Mesendoderm (in vitro differentiated cells): ENCODE measurements around the gene GPR156.

Experiments
- DNase-seq: peaks from one replicate; pipeline ENCODE4 v3.0.0; 2013
- H2AK5ac ChIP-seq: 2 replicates; pipeline ENCODE4 v1.6.1; 2013; ENCODE audit warnings: low read length, inconsistent platforms
- H2BK120ac ChIP-seq: 2 replicates; pipeline ENCODE4 v1.6.1; 2013; ENCODE audit warnings: low read depth, mild to moderate bottlenecking, low read length, moderate library complexity, mixed read lengths
- H2BK15ac ChIP-seq: replicated peaks from 2 replicates; pipeline ENCODE4 v1.6.1; 2013; ENCODE audit warnings: low read depth, mild to moderate bottlenecking, moderate library complexity
- H2BK5ac ChIP-seq: 2 replicates; pipeline ENCODE4 v1.6.1; 2013; ENCODE audit warnings: low read length, inconsistent platforms
- H3K18ac ChIP-seq: 2 replicates; pipeline ENCODE4 v1.6.1; 2013; ENCODE audit warnings: mild to moderate bottlenecking, low read length, mixed read lengths
- H3K23ac ChIP-seq: one replicate; pipeline ENCODE4 v1.6.1; 2013; ENCODE audit warnings: low read length
- H3K27ac ChIP-seq: 2 replicates; pipeline ENCODE4 v1.5.1; 2013; ENCODE audit warnings: low read depth, mild to moderate bottlenecking, inconsistent platforms, low read length, moderate library complexity
- H3K27me3 ChIP-seq: 2 replicates; pipeline ENCODE4 v1.6.1; 2013; ENCODE audit warnings: low read length, control low read depth, mild to moderate bottlenecking, inconsistent platforms; ENCODE audit not compliant: insufficient read depth, poor library complexity
- H3K36me3 ChIP-seq: 2 replicates; pipeline ENCODE4 v1.6.1; 2013; ENCODE audit warnings: low read length, inconsistent platforms; ENCODE audit not compliant: control insufficient read depth, insufficient read depth
- H3K4ac ChIP-seq: one replicate; pipeline ENCODE4 v1.6.1; 2013; ENCODE audit warnings: low read depth, mild to moderate bottlenecking, low read length, moderate library complexity
- H3K4me1 ChIP-seq: 2 replicates; pipeline ENCODE4 v1.6.1; 2013; ENCODE audit warnings: low read depth, low read length, inconsistent platforms; ENCODE audit not compliant: control insufficient read depth
- H3K4me2 ChIP-seq: 2 replicates; pipeline ENCODE4 v1.6.1; 2013; ENCODE audit warnings: low read length
- H3K4me3 ChIP-seq: 2 replicates; pipeline ENCODE4 v1.5.1; 2013; ENCODE audit warnings: mild to moderate bottlenecking, low read length
- H3K56ac ChIP-seq: one replicate; pipeline ENCODE4 v1.6.1; 2013; ENCODE audit warnings: low read length
- H3K79me1 ChIP-seq: 2 replicates; pipeline ENCODE4 v1.6.1; 2013; ENCODE audit warnings: low read length, inconsistent platforms
- H3K79me2 ChIP-seq: 2 replicates; pipeline ENCODE4 v1.6.1; 2013; ENCODE audit warnings: mild to moderate bottlenecking, low read length; ENCODE audit not compliant: control insufficient read depth, insufficient read depth
- H3K9ac ChIP-seq: 2 replicates; pipeline ENCODE4 v1.6.1; 2013; ENCODE audit warnings: low read length, inconsistent platforms
- H4K5ac ChIP-seq: one replicate; pipeline ENCODE4 v1.6.1; 2013; ENCODE audit warnings: low read length
- H4K8ac ChIP-seq: one replicate; pipeline ENCODE4 v1.6.1; 2013; ENCODE audit warnings: low read depth, mild to moderate bottlenecking, control low read depth, low read length, moderate library complexity
- WGBS: extraction: QIAGEN DNeasy Blood & Tissue Kit; methylation state at CpG from one replicate; pipeline ENCODE4 v1.1.7; 2013; ENCODE audit warnings: low lambda C conversion rate, missing lambda C conversion rate; ENCODE audit not compliant: insufficient coverage; ENCODE audit errors: extremely low coverage; 5-methylcytosine and 5-hydroxymethylcytosine counted together

Gene GPR156

DNA sequence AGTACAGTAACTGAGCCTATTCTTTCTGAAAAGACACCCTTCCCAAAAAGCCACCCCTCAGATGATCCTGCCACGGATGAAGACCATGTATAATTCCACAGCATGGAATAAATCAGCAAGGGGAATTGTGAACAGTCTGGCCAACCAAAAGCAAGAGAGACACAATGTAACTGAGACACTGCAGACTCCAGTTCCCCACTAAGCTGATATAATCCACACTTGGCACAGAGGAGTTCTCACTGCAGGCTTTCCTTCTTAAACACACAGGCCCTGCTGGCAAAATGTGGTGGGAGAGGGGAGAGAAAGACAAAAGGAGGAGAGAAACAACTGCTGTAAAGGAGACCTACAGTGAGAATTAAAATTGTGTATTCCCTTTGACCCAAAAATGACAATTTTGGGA is 12.7 kb downstream of the GPR156 start:
- no peak overlapping the region for H2AK5ac ChIP-seq
- no peak overlapping the region for H3K9ac ChIP-seq
- no peaks in the 10 kb centered on the region for H3K4me1 ChIP-seq
- no peak overlapping the region for H3K4me3 ChIP-seq
- H3K18ac ChIP-seq: no peak overlapping the region
- no CpG with 5 or more reads among the region's 1 CpG for WGBS
- no peak overlapping the region for H3K27ac ChIP-seq
- H3K56ac ChIP-seq: no peak overlapping the region
- DNase-seq: no peak
- H3K79me2 ChIP-seq: no peaks in the 10 kb centered on the region
- no peak overlapping the region for H3K4me2 ChIP-seq
- no peak overlapping the region for H4K5ac ChIP-seq
- H2BK5ac ChIP-seq: no peak overlapping the region
- H3K27me3 ChIP-seq: no peaks in the 10 kb centered on the region
- no peak overlapping the region for H2BK15ac ChIP-seq
- H3K79me1 ChIP-seq: no peaks in the 10 kb centered on the region
- H3K23ac ChIP-seq: no peak overlapping the region
- no peak overlapping the region for H3K4ac ChIP-seq
- no peak overlapping the region for H4K8ac ChIP-seq
- H3K36me3 ChIP-seq: no peaks in the 10 kb centered on the region
- H2BK120ac ChIP-seq: no peak overlapping the region

DNA sequence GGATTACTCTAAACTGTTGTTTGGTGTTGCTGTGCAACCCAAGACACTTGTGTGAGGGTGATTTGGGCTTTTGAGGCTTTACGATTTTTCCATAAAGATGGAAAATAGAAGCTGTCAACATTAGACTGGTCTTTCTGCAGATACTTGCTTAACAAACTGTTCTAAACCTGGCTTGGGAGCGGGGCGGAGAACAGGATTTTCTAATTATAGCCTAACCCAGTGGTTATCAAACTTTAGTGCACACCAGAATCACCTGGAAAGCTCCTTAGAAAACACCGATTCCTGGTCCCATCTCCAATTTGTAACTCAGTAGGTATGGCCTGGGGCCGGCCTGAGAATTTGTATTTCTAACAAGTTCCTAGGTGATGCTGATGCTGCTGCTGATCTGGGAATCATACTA is 19.0 kb downstream of the GPR156 start:
- Histone ChIP-seq H3K79me1 (no peaks in the 10 kb centered on the region), H2AK5ac (no peak overlapping the region), H4K5ac (no peak overlapping the region), H2BK120ac (no peak overlapping the region), H3K27ac (no peak overlapping the region), H3K9ac (no peak overlapping the region), H2BK15ac (no peak overlapping the region), H3K27me3 (no peaks in the 10 kb centered on the region), H3K4ac (no peak overlapping the region), H3K56ac (no peak overlapping the region), H3K23ac (no peak overlapping the region), H2BK5ac (no peak overlapping the region), H3K4me3 (no peak overlapping the region), H4K8ac (no peak overlapping the region), H3K18ac (no peak overlapping the region), H3K36me3 (no peaks in the 10 kb centered on the region), H3K79me2 (no peaks in the 10 kb centered on the region), H3K4me2 (no peak overlapping the region), H3K4me1 (no peaks in the 10 kb centered on the region)
- no CpG with 5 or more reads among the region's 5 CpGs for WGBS
- DNase-seq: no peak

DNA sequence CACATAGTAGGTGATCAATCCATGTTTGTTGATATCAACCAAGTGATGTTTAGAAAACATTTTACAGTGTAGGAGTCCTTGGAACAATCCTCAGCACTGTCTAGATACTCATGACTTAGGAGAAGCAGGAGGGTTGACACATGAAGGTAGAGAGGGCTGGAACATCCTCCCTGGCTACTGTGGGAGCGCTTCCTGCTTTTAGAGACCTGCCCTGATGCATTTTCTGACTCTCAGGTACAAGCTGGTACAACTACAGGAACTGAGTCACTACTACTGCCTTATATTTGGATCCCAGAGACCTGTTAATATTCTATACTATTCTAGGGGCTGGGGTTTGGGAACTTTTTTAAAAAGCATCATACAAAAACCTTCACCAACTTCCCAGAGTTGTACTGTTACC is 20.1 kb downstream of the GPR156 start:
- DNase-seq: no peak
- Histone ChIP-seq H3K79me1 (no peaks in the 10 kb centered on the region), H3K23ac (no peak overlapping the region), H4K5ac (no peak overlapping the region), H3K18ac (no peak overlapping the region), H3K4me3 (no peak overlapping the region), H3K36me3 (no peaks in the 10 kb centered on the region), H2BK5ac (no peak overlapping the region), H3K4ac (no peak overlapping the region), H3K4me1 (no peaks in the 10 kb centered on the region), H3K9ac (no peak overlapping the region), H2BK120ac (no peak overlapping the region), H3K56ac (no peak overlapping the region), H2AK5ac (no peak overlapping the region), H2BK15ac (no peak overlapping the region), H4K8ac (no peak overlapping the region), H3K4me2 (no peak overlapping the region), H3K27me3 (no peaks in the 10 kb centered on the region), H3K27ac (no peak overlapping the region), H3K79me2 (no peaks in the 10 kb centered on the region)
- no CpG with 5 or more reads among the region's 1 CpG for WGBS

DNA sequence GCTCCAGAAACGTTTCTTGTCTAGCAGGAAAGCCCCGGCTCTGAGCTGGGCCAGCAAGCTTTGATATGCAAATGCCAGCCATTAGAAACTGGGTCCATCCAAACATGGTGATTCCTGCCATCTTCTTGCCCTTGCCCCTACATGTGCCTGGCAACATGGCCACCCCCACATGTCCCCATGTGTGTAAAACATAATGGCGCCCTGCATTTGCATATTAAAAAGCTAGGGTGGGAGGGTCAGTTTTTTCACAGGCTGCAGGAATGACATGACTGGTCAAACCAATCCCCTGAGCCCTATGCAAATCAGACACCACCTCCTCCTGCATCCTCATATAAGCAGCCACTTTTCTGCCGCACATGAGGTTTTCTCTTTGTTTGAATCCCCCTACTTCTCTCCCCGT is 21.2 kb downstream of the GPR156 start:
- Histone ChIP-seq H3K79me2 (no peaks in the 10 kb centered on the region), H4K8ac (no peak overlapping the region), H3K36me3 (no peaks in the 10 kb centered on the region), H3K27ac (no peak overlapping the region), H3K4me1 (no peaks in the 10 kb centered on the region), H3K18ac (no peak overlapping the region), H2BK120ac (no peak overlapping the region), H3K9ac (no peak overlapping the region), H3K79me1 (no peaks in the 10 kb centered on the region), H2AK5ac (no peak overlapping the region), H3K23ac (no peak overlapping the region), H4K5ac (no peak overlapping the region), H3K56ac (no peak overlapping the region), H3K4ac (no peak overlapping the region), H3K27me3 (no peaks in the 10 kb centered on the region), H2BK5ac (no peak overlapping the region), H3K4me2 (no peak overlapping the region), H3K4me3 (no peak overlapping the region), H2BK15ac (no peak overlapping the region)
- DNase-seq: no peak
- WGBS: no CpG with 5 or more reads among the region's 5 CpGs

DNA sequence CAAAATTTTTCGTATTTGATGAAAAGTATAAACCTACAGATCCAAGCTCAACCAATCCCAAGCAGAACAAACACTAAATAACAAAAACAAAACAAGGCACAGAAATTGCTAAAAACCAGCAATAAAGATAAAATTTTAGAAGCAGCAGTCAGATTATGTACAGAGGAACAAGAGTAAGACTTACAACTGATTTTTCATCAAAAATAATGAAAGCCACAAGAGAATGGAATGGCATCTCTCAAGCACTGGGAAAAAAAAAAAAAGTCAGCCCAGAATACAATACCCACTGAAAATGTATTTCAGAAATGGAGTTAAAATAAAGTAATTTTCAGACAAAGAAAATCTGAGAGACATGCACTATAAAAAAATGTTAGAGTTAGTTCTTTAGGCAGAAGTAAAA is 27.0 kb downstream of the GPR156 start:
- no peaks in the 10 kb centered on the region for H3K4me1 ChIP-seq
- H3K79me1 ChIP-seq: no peaks in the 10 kb centered on the region
- no peak overlapping the region for H2BK120ac ChIP-seq
- H3K56ac ChIP-seq: no peak overlapping the region
- no peak overlapping the region for H3K23ac ChIP-seq
- no peak overlapping the region for H3K9ac ChIP-seq
- no peak overlapping the region for H2BK5ac ChIP-seq
- H2AK5ac ChIP-seq: no peak overlapping the region
- 100% methylated on average over 1 of the region's 1 CpG for WGBS
- no peak overlapping the region for H3K27ac ChIP-seq
- no peaks in the 10 kb centered on the region for H3K79me2 ChIP-seq
- H4K8ac ChIP-seq: no peak overlapping the region
- H2BK15ac ChIP-seq: no peak overlapping the region
- H3K4me3 ChIP-seq: no peak overlapping the region
- no peak overlapping the region for H3K18ac ChIP-seq
- no peak overlapping the region for H3K4me2 ChIP-seq
- DNase-seq: no peak
- no peak overlapping the region for H3K4ac ChIP-seq
- H4K5ac ChIP-seq: no peak overlapping the region
- H3K27me3 ChIP-seq: no peaks in the 10 kb centered on the region
- no peaks in the 10 kb centered on the region for H3K36me3 ChIP-seq

DNA sequence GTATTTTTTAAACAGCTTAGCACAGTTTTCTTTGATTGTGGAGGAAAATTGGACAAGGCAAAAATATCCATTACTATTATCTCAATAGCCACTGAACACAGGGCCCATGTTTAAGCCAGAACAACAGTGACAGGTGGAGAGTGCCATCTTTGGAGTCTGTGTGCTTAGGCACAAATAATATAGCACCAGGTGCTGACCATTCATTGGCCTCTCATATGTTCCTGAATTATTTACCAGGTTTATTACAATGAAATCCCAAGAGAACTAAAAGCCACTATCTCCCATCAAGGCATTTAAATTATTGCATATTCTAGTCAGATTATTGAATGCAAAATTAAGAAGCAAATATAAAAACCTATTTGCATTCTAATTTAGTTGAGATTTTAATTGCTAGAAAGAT is 39.6 kb downstream of the GPR156 start:
- no peak overlapping the region for H4K5ac ChIP-seq
- H2AK5ac ChIP-seq: no peak overlapping the region
- H4K8ac ChIP-seq: no peak overlapping the region
- H3K4me3 ChIP-seq: no peak overlapping the region
- H2BK120ac ChIP-seq: no peak overlapping the region
- no peaks in the 10 kb centered on the region for H3K79me2 ChIP-seq
- H3K27me3 ChIP-seq: no peaks in the 10 kb centered on the region
- H3K27ac ChIP-seq: no peak overlapping the region
- H3K4ac ChIP-seq: no peak overlapping the region
- no peak for DNase-seq
- H3K4me2 ChIP-seq: no peak overlapping the region
- H2BK5ac ChIP-seq: no peak overlapping the region
- H3K4me1 ChIP-seq: no peaks in the 10 kb centered on the region
- no peak overlapping the region for H3K23ac ChIP-seq
- H3K9ac ChIP-seq: no peak overlapping the region
- H3K79me1 ChIP-seq: no peaks in the 10 kb centered on the region
- H3K56ac ChIP-seq: no peak overlapping the region
- H2BK15ac ChIP-seq: no peak overlapping the region
- no peak overlapping the region for H3K18ac ChIP-seq
- H3K36me3 ChIP-seq: no peaks in the 10 kb centered on the region
